ENCODE measurements around the gene RANGAP1.

Gene RANGAP1

GRCh38 chr22:41231369-41231768 lies 54.6 kb downstream of the RANGAP1 start:
- no peak for DNase-seq

DNA sequence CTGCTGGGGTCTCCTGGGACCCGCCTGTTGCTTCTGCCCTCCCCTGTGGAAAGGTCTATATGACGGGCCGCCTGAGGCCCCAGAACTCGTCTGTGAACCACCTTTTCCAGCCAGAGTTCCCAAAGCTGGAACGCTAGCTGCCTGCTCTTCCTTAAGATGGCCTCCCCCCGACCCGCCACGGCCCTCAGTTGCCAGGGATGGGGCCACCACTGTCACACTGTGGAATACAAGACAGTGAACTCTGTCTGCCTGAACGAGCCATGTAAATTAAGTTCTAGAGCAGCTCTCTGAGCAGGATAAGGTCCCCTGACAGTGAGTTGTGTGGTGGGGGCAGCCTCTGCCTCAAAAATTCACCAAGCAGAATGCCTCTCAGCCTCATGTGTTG lies 55.6 kb downstream of the RANGAP1 start:
- no peak for DNase-seq

GRCh38 chr22:41229730-41230400 lies 56.1 kb downstream of the RANGAP1 start:
- DNase-seq = no peak

DNA sequence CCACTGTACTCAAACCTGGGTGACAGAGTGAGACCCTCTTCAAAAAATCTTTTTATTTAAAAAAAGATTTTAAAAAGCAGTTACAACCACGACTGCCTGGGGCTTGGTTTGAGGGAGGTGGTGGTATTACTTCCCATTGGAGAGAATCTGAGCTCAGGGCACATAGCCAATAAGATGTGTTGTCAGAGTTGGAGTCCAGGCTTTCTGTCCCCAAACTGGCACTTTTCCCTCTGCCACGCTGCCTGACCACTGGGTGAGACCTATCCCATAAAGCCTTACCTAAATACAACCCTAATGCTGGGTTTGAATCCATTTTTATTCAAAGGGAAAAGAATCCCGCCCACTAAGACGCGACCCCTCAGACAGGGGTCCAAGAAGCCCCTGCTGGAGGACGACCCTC lies 56.8 kb downstream of the RANGAP1 start:
- DNase-seq = no peak

DNA sequence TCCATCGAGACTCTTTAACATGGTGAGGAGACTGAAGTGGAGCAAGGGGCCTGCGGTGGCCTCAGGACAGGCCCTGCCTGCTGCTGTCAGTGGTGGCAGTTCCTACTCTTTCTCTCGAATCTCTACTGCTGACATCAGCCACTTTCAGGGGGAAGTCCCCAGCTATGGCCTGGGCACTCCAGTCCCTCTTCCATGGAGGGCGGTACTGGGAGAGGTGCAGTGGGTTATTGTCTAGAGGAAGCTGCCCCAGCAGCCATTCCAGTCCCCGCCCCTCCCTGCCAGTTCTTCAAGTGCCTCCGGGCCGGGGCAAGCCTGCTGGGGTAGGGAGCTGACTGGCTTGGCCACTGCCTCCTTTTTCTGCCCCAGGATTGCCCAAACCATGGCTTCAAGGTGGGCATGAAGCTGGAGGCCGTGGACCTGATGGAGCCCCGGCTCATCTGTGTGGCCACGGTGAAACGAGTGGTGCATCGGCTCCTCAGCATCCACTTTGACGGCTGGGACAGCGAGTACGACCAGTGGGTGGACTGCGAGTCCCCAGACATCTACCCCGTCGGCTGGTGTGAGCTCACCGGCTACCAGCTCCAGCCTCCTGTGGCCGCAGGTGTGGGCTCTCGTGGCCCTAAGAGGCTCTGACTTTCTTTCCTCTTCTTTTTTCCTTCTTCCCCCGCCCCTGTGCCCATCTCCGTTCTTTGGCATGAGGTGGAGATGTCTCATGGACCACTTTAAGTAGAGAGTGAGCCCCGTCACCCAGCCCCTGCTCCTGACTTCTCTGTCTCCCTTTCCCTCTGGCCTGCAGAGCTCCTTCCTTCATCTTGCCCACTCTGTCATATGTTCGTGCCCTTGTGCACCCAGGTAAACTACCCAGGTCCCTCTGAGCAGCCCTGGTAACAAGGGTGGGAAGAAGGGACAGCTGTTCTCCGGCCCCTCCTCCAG lies 59.0 kb downstream of the RANGAP1 start:
- no peak for DNase-seq

- DNase-seq = no peak
Measured at GRCh38 chr22:41223535-41223934, 62.5 kb downstream of the RANGAP1 start.

GRCh38 chr22:41222846-41223507 lies 63.0 kb downstream of the RANGAP1 start:
- no peak for DNase-seq

GRCh38 chr22:41217553-41218157 lies 68.3 kb downstream of the RANGAP1 start:
- DNase-seq = peak; percentile 61

GRCh38 chr22:41216984-41217383 lies 69.0 kb downstream of the RANGAP1 start:
- DNase-seq = no peak

- DNase-seq = no peak
Measured at GRCh38 chr22:41215926-41216325, 70.1 kb downstream of the RANGAP1 start.

DNA sequence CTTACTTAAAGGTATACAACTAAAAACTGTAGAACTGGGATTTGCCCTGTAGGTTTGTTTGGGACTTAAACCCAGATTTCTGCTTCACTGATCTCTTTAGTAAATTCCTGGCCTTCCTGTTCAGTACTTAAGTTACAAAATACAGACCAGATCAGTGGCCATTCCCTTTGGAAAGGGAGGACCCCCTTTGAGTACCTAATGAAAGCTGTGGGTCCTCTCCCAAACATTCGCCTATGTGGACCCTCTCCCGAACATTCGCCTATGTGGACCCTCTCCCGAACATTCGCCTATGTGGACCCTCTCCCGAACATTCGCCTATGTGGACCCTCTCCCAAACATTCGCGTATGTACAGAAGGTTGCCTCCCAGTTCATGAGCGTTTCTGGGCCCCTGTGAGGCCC lies 70.6 kb downstream of the RANGAP1 start:
- no peak for DNase-seq

DNA sequence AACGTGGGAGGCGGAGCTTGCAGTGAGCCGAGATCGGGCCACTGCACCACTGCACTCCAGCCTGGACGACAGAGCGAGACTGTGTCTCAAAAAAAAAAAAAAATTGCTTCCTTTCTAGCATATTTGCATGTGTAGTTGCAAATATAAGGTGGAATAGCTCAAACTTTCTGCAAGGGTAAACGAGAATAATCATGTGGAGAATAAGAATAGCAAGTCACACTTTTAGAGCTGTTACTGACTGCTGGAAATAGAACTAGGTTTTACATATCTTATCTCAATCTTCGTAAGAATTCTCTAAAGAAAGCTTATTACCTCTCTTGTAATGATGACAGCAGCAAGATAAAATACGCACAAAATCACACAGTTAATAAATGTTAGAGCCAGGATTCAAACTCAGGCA lies 79.3 kb downstream of the RANGAP1 start:
- no peak for DNase-seq

DNA sequence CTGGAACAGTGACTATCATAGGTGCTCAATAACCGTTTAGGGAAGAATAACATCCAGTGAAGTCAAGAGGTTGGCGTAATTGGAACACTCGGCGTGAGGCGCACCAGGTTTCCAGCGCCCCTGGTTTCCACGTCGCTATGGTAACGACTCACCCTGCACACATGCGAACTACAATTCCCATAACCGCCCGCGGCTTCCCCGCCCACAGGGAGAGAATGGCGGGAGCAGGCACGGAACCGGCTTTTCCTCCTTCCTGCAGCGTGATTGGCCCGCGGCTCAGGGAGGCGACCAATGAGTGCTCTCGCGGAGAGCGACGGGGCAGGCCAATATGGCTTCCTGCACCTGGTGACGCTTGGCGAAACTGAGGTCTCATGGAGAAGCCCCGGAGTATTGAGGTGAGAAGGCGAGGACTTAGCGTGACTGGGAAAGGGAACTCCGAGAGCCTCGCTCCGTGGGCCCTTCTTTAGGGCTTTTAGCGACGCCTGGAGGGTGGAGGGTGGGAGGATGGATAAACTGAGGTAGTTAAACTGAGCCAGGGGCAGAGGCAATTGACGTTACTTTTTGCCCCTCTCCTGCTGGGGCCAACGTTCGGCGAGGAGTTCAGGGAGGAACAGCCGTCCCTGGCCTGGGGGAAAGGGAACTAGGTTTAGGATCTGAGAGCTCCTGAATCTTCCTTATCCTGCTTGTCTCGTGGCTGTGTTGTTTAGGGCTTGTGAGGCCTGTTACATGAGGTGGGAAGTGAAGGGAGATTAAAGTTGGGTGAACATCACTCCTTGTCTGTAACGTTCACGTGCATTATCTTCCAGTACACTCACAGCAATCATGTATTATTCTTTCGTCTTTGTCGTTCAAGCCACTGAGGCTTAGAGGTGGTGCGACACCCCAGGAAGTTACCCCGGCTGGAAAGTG lies 80.7 kb downstream of the RANGAP1 start, which contains the start of gene L3MBTL2:
TSS of gene L3MBTL2 (plus strand) at position 321 of the 909 bp plus-strand sequence. CDS start at position 372, 51 bp downstream.
- peak; percentile 97 for DNase-seq

- DNase-seq = no peak
Measured at GRCh38 chr22:41204066-41204465, 81.9 kb downstream of the RANGAP1 start.

GRCh38 chr22:41203118-41203517 lies 82.9 kb downstream of the RANGAP1 start:
- no peak for DNase-seq

DNA sequence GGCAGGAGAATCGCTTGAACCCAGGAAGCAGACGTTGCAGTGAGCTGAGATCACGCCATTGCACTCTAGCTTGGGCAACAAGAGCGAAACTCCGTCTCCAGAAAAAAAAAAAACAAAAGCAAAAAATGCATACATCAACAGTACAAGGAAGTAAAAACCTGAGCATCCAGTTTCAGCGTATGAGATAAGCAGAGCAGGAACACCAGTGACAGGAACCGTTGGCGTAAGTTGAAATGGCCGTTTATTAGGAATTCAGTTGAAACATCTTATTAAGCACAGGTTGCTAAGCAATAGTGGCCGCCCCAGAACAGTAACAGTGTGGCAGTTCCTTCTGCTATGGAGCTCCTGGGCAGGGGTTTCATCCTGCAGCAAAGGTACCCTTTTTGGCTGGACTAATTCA lies 84.8 kb downstream of the RANGAP1 start:
- DNase-seq = no peak

- peak; percentile 38 for DNase-seq
Measured at GRCh38 chr22:41198027-41198580, 87.9 kb downstream of the RANGAP1 start.

DNA sequence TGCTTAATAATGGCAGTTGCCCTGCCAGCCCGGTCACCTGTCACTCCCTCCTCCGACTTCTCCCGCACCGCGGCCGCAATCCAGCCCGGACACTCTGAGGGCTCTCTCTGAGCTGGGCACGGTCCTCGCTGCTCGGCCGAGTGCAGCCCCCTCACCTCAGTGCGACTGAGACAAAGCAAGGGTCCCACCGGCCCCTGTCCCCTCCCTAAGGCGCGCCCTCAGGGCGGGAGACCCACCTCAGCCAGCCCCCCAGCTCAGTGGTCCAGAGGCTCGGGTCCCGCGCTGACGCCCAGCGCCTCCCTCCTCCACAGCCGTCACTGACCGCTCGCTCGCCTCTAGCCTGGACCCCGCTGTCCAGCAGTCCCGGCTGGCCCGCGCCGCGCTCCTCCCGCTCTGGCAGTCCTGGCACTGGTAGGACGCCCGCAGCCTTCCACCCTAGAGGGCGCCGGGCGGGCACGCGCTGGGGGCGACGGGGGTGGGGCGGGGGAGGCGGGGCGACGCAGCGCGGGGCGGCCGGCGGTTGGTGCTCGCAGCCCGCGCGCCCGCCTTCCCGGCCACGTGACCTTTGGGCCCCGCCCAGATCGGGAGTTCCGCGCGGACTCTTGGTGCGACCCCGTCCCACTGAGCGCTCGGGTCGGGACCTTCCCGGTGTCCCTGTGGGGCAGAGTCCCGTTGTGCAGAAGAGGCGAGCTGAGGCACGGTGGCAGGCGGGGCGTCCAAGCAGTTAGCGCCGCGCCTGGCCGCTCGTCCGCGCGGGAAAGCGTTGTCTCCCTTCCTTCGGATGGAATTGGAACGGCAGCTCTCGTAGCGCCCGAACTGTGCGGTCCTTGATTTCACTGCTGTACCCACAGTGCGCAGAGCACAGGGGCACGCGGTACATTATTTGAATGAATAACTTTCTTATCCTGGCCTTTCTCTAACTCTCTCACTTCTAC lies 88.7 kb downstream of the RANGAP1 start:
- peak; percentile 80 for DNase-seq

Data from EL (cell line).